Fibroblast of mammary gland (primary cell): ENCODE measurements around the gene ANGPTL2.
A peak's percentile ranks its signal among the peaks of the same experiment; 100 is the strongest.

Experiments
- DNase-seq: peaks from one replicate; pipeline ENCODE4 v3.0.0-alpha.2; 2010; ENCODE audit warnings: low read depth
- H3K4me3 ChIP-seq: 2 replicates; pipeline ENCODE4 v1.5.1; 2011; ENCODE audit warnings: low read depth, mild to moderate bottlenecking, low read length, moderate library complexity; ENCODE audit not compliant: control insufficient read depth
- TF ChIP-seq, protein P1 (sequence below): conservative IDR thresholded peaks from 2 replicates; pipeline ENCODE4 v1.5.1; 2011; ENCODE audit warnings: low read depth, low read length, inconsistent platforms; ENCODE audit not compliant: control insufficient read depth, insufficient read depth

Gene ANGPTL2

DNA sequence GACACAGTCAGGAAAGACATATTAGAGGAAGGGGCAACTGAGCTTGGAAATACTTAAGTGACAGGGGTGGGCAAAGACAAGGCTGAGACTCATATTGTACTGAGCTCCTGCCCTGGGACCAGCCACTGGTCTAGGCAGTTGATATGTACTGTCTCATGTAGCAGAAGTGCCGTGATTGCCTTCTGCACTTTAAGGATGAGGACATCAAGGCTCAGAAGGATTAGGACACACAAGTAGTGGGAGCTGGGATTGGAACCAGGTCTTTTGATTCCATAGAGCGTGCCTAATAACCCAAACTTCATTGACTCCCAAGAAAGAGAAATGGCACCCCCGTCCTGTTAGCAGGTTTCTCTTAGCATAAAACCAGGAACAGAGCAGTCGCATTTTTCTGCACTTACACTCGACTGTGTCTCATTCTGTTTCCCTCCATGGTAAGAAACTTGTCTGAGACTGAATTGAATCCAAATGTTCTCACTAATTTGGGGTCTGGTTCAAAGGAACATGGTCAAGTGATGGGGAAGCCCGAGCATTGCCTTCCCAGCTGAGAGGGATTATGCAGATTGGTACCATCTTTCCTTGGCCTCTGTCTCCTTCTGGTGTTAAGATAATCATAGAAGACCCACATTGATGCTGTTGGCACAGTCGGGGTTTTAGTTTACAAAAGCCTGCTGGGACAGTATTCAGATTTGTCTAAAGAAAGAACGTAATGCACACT is 70.4 kb downstream of the ANGPTL2 start:
- no peak overlapping the region for H3K4me3 ChIP-seq
- no peak for DNase-seq
- TF ChIP-seq, protein P1, sequence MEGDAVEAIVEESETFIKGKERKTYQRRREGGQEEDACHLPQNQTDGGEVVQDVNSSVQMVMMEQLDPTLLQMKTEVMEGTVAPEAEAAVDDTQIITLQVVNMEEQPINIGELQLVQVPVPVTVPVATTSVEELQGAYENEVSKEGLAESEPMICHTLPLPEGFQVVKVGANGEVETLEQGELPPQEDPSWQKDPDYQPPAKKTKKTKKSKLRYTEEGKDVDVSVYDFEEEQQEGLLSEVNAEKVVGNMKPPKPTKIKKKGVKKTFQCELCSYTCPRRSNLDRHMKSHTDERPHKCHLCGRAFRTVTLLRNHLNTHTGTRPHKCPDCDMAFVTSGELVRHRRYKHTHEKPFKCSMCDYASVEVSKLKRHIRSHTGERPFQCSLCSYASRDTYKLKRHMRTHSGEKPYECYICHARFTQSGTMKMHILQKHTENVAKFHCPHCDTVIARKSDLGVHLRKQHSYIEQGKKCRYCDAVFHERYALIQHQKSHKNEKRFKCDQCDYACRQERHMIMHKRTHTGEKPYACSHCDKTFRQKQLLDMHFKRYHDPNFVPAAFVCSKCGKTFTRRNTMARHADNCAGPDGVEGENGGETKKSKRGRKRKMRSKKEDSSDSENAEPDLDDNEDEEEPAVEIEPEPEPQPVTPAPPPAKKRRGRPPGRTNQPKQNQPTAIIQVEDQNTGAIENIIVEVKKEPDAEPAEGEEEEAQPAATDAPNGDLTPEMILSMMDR = no peak

DNA sequence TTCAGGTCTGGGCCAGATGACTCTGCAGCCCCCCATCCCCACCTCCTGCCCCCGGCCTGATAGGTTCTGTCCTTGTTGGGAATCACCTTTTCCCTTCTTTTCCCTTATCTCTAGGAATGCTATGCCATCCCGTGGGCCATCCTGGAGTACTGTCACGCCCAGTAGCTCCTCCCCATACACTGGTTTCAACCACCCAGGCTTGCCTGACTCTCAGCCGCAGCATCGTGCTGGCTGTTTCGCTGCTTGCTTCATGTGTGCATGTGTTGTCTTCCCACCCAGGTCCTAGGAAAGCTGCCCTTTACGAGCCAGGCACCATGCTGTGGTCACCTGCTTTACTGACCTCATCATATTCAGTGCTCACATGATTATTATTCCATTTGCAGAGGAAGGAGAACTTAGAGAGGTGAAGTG is 71.8 kb downstream of the ANGPTL2 start:
- no peak for DNase-seq
- TF ChIP-seq, protein P1 = no peak
- no peak overlapping the region for H3K4me3 ChIP-seq

DNA sequence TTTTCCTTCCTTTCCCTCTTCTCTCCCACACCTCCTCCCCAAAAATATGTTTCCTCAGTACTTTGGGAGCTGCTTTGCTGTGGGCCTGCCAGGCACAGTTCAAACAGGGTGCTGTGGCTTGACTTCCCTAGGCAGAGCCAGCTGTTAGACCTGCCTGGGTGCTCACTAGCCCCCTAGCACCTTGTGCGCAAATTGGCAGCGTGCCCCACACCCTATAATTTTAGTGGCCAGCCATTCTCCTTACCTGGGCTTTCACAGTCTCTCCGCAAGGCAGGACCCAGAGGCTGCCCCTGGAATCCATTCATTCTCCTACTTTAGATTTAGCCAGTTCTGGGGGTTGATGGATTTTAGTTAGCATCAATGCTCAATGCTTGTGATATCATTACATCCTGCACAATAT is 72.3 kb downstream of the ANGPTL2 start:
- no peak for DNase-seq
- no peak overlapping the region for H3K4me3 ChIP-seq
- TF ChIP-seq, protein P1 = no peak

DNA sequence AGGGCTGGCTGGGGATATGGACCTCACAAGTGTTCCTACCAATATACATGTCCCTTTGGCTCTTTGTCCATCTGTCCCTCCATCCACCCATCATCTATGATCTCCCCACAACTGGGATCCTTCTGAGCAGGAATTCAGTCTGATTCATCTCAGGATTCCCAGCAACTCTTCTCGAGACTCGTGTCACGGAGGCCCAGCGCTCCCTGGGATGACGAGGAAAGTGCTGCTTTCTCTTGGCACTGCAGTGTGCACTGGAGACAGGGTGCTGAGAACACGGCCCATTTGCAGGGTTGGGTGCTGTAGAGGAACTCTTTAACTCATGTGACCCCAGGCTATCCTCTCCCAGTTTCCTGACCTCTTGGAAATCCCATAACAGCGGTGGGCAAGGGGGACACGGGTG is 72.9 kb downstream of the ANGPTL2 start:
- no peak overlapping the region for H3K4me3 ChIP-seq
- peak; percentile 34 for DNase-seq
- TF ChIP-seq, protein P1 = no peak

DNA sequence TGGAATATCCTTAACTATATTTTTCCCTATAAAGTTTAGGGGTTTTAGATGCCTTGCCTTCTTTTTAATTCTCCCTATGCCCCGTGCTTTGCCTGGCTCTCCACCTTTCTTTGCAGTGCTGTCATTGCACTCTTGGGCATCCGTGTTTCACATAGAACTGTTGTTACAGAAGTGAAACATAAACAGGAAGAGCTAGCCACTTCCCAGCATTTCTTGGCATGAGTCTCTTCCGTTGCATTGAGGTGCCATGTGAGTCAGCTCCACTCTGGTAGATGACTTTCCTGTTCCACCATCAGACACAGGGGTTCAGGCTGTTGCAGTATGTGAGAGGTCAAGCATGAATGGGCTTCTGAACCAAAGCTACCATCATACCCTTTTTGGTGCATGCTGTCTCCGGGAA is 73.4 kb downstream of the ANGPTL2 start:
- H3K4me3 ChIP-seq = no peak overlapping the region
- TF ChIP-seq, protein P1 = peak; percentile 46
- DNase-seq = peak; percentile 97

DNA sequence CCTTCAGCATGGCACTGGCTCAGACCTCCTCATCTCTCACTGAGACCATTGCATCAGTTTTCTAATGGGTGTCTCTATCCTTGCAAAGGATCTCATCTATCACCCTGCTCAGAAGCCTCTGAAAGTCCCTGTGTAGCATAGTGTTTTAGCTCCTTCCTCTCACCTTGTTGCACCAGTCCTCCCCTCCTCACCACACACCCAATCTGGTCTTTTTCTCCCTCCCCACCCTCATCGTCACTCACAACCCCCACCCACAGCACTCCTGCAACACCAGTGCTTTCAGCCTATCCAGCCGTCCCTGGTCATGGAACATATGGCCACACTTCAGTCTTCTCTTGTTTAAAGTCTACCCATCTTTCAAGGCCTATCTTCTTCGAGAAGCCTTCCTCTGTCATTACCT is 74.5 kb downstream of the ANGPTL2 start:
- no peak overlapping the region for H3K4me3 ChIP-seq
- no peak for DNase-seq
- TF ChIP-seq, protein P1 = no peak

DNA sequence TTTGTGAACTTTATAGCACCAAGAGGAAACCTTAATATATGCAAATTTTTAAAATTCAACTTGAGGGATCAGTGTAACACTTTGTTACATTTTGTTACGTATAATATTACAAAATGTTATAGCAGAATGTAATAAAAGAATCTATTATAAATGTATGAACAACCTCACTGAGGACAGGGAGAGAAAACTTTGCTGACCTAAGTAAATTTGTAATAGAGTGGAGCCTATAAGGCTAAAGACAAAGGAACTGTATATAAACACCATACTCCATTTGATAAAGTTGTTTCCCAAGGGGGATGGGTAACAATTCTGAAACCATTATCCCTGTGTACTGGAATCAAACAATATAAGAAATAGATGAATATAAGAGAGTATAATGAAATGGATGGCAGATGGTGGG is 77.3 kb downstream of the ANGPTL2 start:
- no peak overlapping the region for H3K4me3 ChIP-seq
- TF ChIP-seq, protein P1 = no peak
- no peak for DNase-seq
